Suppressor macrophage treated with lipopolysaccharide for 4 hours (primary cell): ENCODE data around the gene MITD1.
"Not testable (repeated sequence)": the region's sequence is repeated elsewhere in the genome, so short reads cannot be mapped to it uniquely, and the experiment has no call there.

Experiments used
- DNase-seq: peaks from one replicate; pipeline ENCODE4 v3.0.0-alpha.2; 2020

MITD1 gene

DNA sequence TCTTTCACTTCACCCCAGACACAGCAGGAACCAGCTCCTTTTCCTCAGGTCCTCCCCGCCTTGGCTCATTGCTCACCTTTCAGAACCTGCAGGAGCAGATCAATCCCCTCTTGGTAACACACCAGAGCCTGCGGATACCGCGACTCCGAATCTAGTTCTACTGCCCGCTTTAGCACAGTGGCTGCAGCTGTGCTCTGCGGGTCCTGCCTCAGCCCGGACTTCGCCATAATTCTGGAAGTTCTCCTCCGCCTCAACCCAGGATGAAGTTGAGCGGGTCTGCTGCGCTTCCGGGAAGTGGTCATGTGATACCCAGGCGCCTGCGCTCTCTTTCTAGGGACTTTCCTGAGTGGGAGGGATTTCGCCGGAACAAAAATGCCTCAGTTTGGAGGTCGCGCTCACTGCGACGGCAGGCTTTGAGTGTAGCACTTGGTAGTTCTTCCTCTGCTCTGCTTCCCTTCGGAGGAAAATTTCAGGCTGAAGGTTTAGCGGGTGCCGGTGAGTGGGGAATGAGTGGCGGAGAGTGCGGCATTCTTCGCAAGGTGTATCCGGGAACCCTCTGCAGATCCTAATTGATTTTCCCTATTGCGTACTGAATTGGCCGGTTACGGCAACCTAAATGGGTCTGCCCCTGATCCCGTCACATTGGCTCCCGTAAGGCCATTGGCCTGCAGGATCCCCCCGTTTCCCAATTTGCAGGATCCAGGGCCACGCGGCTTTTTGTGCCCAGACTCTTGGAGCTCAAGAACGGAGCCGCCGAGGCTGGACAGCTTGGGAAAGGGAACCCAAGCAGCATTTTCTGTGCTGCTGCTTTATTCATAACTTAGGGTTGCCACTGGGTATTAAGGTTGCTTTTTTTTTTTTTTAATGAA, at the start of gene MITD1, which contains the start of gene MRPL30:
Gene MITD1 (minus strand): TSS at position 304 of the 869 bp plus-strand sequence. CDS start 77 bp downstream, at position 227.
Gene MRPL30 (plus strand): TSS at position 430 of the 869 bp plus-strand sequence. CDS start 5,020 bp downstream, outside the sequence.
- DNase-seq, result peak; percentile 97

DNA sequence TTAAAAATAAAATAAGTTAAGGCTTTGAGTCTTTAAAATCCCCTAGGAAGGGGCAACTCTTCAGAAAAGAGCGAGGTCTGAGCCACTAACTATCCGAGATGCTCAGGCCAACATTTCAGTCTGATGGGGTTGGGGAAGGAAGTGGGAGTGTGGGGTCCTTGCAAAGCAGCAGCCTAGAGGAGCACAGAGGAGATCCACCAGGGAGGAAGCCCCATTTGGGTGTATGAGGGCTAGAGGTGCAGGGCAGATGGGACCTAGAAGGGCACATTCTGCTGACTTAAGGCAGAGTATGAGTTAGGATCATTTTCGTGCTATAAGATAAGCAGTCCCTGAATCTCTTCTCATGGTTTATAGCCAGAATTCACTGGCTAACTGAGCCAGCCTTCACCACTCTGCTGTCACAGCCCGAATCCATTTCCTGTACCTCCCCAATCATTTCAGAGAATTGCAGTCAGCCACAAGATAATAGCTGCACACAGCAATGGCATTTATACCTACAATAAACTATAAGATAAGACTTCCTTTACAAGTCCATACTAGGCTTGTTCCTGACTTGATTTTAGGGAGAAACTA, 37.2 kb upstream of the MITD1 start:
- DNase-seq, result no peak

DNA sequence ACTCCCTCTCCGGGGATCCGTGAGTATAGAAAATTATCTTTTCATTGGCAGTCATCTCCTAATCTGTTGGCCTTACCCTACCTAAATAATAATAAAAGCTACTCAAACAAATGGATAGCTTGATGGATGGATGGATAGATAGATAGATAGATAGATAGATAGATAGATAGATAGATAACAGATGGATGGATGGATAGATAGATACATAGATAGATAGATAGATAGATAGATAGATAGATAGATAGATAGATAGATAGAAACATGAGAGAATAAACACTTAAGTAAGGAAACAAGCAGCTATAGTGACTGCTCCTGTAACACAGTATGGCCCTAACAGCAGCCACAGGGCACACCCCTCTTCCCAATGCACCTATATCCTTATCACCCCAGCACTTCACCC, 35.2 kb upstream of the MITD1 start:
- DNase-seq, result no peak

DNA sequence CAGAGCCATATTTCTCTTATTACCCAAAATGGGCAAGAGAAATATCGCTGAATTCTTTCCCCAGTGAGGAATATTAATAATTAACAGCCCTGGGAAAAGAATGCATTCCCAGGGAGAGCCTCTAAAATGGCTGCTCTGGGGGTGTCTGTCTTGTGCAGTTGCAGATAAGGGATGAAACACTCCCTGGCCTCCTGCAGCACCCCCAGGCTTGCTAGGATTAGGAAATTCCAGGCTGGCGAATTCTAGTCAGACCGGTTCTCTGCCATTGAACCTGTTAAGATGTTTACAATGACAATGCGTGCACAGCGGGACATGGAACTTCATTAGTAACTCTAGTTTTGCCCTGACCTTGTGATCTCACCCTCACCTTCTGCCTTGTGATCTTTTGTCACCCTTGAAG, 24.6 kb upstream of the MITD1 start:
- DNase-seq, result no peak

DNA sequence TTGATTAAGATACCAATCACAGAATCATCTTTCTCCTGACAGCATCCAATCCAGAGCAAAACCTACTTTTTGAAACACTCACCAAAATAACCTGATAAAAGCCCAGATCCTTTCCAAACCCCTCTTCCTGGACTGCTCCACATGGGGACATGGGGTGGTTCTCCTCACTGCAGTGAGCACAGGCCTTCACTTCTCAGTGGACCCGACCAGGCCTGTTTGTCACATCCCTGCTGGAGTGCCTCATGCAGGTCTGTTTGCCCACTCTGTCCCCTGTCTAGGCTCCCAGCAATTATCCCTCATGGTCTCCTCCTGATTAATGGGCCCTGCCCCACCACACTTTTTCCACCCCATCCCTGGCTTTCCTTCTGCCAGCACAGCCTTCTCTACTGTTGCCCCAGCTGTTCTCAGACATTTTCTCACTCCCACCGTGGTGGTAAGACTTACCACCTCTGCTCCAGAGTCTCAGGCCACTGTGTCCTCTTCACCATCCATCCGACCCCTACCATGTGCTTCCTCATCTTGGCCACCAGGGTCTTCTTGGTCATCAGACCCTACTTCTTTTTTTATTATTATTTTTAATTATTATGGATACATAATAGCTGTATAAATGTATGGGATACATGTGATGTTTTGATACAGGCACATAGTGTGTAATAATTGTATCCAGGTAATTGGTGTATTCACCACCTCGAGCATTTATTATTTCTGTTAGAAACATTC, 21.3 kb upstream of the MITD1 start:
- DNase-seq, result no peak

DNA sequence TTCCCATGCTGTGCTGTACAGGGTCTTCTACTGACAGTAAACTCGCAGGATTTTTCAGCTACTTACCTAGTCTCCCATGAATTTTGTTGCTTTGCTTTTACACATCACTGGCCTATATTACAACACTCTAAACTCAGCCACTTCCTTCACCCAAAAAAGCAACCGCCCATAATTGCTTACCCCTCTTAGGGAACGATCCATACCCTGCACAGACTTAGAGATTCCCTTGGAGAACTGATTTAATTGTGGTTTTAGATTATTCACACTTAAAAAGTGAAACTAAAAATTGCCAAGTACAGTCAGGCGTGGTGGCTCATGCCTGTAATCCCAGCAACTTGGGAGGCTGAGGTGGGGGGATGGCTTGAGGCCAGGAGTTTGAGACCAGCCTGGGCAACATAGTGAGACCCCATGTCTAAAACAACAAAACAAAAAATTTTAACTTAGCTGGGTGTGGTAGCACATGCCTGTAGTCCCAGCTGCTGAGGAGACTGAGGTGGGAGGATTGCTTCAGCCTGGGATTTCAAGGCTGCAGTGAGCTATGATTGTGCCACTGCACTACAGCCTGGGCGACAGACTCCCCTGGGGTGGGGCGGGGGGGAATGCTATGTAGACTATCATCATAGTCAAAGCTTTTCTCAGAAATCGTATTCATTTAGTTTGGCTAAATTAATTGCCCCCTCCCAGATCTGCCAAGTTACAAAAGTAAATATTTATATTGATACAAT, 19.4 kb upstream of the MITD1 start:
- DNase-seq, result peak; percentile 29

DNA sequence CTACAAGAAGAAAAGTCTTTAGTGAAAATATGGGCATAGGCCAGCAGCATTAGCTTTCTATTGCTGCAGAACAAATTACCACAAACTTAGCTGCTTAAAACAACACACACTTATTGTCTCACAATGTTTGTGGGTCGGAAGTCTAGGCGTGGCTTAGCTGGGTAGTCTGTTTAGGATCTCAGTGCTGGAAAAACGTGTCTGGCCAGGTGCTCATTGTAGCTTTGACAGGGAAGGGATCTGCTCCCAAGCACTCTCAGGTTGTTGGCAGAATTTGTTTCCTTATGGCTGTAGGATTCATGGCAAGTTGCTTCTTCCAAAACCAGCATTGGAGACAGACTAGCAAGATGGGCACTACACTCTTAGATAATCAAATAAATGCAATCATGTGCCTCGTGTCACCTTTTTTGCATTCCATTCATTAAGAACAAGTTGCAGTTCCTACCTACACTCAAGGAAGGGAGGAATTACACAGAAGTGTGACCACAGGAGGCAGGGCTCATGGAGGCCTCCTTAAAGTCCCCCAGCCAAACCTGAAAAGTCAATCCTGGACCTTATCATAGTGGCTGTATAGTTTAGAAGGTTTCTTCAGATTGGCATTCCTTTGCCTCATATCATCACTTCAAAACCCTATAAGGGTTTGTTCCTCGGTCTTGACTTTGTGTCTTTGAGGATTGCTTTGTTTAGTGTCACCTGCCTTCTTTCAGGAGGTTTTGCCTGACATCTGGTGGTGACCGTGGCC, 17.4 kb upstream of the MITD1 start:
- DNase-seq, result no peak

DNA sequence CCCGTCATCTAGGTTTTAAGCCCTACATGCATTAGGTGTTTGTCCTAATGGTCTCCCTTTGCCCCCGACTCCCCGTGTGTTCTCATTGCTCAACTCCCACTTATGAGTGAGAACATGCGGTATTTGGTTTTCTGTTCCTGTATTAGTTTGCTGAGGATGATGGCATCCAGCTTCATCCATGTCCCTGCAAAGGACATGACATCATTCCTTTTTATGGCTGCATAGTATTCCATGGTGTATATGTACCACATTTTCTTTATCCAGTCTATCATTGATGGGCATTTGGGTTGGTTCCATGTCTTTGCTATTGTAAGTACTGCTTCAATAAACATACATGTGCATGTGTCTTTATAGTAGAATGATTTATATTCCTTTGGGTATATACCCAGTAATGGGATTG, 11.5 kb upstream of the MITD1 start:
- DNase-seq, result not testable (repeated sequence)

DNA sequence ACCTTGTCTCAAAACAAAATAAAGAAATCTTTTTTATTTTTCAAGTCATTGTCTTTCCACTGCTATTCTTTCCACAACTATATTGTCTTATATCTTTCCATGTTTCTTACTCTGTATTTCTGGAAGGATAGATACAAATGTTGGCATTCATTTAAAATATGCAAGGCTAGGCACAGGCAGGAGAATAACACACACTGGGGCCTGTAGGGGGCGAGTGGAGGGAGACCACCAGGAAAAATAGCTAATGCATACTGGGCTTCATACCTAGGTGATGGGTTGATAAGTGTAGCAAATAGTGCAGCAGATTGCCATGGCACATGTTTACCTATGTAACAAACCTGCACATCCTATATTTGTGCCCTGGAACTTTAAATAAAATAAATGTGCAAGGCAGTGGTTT, 9.7 kb upstream of the MITD1 start:
- DNase-seq, result no peak

DNA sequence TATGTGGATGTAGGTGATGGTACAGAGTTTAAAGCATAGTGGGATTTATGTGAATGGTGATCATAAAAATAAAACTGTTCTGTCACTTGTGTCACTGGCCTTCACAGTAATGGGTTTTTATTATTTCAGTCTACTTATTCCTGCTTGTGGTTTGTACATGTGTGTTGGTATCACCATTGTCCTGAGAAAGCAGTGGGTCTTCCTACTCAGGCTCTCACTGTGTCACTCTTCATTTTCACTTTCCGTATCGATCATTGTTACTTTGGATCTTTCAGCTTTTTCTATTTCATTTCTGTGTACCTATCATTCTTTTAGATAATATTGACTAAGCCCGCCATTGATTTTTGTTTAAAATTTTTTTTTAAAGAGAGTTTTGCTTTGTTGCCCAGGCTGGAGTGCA, 7.5 kb upstream of the MITD1 start:
- no peak for DNase-seq

DNA sequence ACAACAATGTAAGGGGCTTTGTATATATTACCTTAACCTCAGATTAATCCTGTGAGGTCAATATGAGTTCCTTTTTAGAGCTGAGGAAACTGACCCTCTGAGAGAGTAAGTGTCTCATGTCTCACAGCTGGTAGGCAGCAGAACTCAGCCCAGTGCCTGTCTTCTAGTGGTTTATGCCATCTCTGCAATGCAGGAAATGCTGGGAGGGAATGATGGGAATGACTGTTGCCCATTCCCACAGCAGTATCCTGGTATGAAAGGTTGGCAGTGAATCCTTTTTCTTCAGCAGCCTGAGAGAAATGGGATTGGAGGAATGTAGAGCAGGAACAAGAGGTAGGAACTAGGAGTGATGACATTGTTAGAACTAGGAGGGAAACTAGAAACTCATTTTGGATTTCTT, 6.2 kb upstream of the MITD1 start:
- DNase-seq, result no peak

DNA sequence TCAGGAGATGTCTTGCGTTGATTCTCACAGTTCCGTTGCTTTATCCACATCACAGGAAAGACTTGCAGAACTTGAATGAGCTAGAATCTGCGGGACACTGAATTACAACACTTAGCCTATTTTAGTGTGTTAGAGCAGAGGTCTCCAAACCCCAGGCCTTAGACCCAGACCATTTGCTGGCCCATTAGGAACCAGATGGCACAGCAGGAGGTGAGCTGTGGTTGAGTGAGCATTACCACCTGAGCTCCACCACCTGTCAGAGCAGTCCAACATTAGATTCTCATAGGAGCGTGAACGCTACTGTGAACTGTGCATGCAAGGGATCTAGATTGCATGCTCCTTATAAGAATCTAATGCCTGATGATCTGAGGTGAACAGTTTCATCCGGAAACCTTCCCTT, 4.0 kb upstream of the MITD1 start:
- DNase-seq, result no peak

DNA sequence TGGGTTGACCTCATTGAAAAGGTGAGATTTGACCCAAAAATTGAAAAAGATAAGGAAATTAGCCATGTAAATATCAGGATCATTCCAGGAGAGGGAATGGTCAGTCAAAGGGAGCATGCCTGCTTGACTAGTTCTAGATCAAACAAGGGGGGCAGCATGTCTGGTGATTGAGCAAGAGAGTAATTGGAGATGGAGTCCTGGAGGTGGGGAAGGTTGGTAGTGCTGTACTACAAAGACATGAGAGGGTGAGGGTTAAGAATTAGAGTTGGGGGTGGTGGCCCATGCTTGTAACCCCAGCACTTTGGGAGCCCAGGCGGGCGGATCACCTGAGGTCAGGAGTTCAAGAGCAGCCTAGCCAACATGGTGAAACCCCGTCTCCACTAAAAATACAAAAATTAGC, 2.2 kb upstream of the MITD1 start:
- DNase-seq, result no peak

DNA sequence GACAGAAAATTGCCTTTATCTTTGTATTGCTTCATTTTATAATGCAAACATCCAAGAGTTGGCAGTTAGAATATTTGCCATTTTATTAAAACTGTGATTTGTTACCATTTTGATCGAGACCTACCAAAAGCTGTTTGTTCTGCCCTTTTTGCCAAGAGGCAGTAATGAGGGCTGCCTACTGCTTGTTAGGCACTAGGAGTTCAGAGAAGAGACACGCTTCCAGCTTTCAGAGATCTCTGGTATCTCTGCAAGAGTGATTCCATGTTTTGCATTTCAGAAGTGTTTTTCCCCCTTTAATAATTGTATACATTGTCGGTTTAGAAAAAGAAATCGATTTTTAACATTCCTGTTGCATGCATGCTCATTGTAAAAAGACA, 754 bp upstream of the MITD1 start:
- peak; percentile 9 for DNase-seq

DNA sequence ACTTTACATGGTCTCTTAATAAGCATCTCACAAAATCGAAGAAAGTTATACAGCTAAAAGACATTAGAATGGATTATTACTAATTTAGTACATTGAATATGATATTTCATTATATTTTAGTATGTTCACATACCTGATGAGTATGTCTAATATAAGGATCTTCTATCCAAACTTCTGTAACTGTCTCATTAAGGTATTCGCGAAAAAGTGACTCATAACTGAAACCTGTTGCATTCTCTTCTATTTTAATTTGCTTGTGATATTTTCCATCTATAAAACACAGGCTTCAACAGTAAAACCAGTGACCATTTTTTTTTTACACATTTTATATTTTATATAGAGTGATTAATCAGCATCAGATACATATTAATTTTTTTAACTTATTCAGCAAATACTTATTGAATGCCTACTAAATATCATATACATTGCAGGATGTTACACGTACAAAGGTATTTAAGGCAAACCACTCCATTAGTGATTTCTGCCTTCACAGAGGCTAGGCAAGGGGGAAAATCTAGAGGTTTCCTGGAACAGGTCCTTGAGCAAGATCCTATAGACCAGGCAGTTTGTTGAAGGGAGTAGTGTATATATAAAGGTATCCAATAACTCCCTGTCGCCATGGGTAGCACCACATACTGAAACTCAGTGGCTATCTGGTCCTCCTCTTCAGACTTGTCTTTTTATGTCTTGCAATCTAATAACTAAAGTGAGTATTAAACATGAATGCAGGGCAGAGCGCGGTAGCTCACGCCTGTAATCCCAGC, 9.3 kb downstream of the MITD1 start:
- no peak for DNase-seq

DNA sequence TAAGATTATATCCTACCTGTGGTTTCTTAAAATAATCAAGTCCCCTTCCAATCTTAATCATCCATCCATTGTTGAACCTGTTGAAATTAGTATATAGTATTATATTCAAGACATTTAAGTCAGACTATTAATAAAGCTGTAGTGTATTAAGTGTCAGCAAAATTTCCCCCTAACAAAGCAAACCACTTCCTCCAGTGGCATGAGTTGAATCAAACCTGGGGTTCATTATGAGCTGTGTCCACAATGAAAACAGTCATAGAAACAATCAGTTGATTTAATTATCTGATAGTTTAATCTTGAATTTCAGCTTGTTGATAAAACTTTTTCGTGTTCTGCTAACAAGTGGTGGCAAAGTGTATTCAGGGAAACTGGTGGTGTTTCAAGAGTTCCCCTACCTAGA, 11.3 kb downstream of the MITD1 start:
- no peak for DNase-seq

DNA sequence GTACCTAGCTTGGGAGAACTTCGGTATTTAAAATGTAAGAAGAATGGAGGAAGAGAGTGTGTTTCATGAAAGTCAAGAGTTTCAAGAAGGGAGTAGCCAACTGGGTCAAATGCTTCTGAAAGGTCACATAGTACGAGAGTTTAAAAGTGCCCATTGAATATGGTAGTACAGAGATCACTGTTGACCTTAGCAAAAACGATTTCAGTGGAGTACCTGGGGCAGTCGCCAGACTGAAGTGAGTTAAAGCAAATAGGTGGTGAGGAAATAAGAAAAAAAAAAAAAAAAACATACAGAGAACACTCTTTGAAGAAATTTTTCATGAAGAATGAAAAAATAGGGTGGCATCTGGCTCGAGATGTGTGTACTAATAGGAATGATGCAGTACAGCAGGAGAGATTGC, 14.6 kb downstream of the MITD1 start:
- DNase-seq, result no peak

DNA sequence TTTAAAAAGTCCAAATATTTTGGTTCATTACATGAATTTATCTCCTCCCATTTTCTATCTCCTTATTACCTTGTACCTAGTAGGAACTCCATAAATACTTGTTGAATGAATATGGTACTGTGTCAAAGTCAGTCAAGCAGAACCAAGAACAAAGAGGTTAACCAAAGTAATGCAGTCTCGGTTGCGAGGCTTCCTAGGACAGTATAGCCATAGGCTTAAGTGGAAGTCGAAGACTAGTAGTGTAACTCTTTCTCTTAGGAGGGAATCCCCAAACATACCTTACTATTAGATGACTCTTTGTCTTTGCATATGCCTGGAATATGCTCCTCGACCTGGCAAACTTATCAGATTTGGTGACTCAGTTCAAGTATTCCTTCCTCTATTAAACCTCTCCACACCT, 21.3 kb downstream of the MITD1 start:
- no peak for DNase-seq

DNA sequence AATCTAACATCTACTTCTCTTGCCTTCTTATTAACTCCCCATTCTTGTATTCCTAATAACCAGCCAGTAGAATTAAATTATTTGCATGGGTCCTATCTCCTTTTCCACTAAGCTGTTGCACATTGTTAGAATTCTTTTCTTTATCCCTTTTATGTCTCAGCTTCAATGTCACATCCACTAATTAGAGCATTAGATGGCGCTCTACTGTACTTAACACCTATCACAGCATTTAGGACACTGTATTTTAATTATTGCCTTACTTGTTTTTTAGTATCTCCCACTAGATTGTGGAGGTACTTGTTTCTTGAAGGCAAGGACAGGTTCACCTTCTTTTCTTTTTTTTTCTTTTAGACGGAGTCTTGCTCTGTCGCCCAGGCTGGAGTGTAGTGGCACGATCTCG, 22.3 kb downstream of the MITD1 start:
- DNase-seq, result no peak

DNA sequence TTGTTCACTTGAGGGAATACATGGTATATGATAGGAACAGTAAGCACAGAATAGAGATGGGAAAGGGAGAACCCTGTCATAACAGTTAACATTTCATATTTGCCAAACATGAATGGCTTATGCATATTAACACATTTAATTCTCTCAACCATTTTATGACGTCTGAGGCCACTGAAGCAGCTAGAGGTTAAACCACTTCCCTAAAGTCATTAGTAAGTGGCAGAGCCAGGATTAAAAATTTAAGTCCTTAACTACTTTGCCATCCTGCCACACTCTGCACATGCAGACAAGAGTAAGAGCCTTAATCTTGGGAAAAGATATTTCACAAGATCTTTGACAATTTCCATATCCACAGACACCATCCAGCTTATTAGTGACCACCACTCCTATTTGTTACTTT, 24.0 kb downstream of the MITD1 start:
- no peak for DNase-seq

DNA sequence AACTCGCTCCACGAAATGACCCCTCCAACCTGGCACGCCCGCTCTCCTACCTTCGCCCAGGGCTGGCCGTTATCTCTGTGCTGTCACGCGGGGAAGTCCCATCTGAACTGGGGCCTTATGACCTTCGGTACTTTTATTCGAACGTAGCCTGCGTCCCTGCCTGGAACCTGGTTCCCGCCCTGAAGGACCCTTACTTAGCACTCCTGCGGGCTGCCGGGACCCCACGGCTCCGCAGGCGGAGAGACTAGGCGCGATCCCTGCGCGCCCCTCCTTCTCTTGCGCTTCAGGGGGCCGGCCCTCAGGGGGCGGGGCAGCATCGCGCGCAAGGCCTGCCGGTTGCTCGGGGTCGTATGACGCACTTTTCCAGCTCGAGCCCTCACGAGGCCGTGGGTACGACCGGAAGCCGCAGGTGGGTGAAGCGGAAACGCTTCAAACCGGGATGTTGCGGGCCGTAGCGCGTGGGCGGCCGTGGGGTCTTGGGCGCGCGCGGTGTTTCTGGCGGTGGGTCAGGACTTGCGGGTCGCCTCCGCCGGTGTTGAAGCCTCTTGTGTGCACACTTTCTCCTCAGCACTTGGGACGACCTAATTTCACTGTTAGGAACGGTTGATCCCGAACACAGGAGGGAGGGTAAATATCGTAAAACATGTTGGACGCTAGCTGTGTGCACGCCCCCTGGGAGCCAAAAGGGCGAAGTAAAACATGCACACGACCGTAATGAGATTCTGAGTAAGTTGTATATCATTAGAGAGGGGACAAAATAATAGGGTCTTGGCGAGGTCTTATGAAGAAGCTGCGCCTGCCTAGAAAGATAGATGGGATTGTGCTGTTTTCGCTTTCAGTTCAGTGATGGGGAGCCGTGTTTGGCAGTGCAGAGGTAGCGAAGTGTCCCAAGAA, 26.0 kb downstream of the MITD1 start, which contains the start of the genes LIPT1 and TSGA10:
Gene LIPT1 (plus strand): TSS at position 325 of the 894 bp plus-strand sequence. CDS start 6,991 bp downstream, outside the sequence.
Gene TSGA10 (minus strand): TSS at position 300 of the 894 bp plus-strand sequence. CDS start 45,503 bp downstream, outside the sequence.
- peak; percentile 85 for DNase-seq
